ENCODE data around the gene PCSK6.

The PCSK6 gene

DNA sequence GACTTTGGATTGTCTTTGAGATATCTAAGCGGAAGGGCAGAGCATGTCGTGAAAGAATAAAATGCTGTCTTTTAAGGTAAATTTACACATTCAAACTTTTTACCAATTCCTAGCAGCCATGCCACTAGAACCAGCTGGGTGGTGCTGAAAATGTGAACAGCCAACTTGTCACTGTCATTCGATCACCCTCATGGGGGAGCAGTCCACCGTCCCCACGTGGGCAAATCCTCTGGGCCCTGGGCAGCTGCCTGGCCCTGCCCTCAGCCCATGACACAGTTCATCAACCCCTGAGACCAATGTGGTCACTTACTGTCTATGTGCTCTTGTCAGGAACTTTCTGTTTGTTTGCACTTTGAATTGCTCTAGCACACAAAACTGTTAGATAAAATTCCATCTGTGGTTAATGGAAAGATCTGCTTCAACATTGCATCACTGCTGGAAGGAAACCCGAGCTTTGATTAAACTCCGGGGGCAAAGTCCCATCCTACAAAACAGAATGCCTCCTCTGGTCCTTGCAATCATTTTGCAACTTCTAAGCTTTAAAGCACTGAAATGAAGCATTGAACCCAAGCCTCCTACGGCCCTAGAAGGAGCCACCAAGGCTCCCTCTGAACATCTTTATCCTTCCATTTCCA, 50.1 kb downstream of the PCSK6 start:
- TF ChIP-seq, protein P1, sequence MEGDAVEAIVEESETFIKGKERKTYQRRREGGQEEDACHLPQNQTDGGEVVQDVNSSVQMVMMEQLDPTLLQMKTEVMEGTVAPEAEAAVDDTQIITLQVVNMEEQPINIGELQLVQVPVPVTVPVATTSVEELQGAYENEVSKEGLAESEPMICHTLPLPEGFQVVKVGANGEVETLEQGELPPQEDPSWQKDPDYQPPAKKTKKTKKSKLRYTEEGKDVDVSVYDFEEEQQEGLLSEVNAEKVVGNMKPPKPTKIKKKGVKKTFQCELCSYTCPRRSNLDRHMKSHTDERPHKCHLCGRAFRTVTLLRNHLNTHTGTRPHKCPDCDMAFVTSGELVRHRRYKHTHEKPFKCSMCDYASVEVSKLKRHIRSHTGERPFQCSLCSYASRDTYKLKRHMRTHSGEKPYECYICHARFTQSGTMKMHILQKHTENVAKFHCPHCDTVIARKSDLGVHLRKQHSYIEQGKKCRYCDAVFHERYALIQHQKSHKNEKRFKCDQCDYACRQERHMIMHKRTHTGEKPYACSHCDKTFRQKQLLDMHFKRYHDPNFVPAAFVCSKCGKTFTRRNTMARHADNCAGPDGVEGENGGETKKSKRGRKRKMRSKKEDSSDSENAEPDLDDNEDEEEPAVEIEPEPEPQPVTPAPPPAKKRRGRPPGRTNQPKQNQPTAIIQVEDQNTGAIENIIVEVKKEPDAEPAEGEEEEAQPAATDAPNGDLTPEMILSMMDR (conservative IDR thresholded peaks at IDR 0.05; ENCODE audit: low read length), result no peak
- TF ChIP-seq EZH2phosphoT487 (IDR thresholded peaks at IDR 0.05; ENCODE audit: borderline replicate concordance), result no peak
- Histone ChIP-seq H3K9ac (ENCODE audit: low read depth, low read length, poor library complexity, severe bottlenecking) (no peak overlapping the region), H3K4me2 (ENCODE audit: low read depth, low read length, poor library complexity, severe bottlenecking) (no peak overlapping the region), H3K27me3 (ENCODE audit: insufficient read depth, low read length, poor library complexity, severe bottlenecking) (no peaks in the 10 kb centered on the region), H3F3A (ENCODE audit: low read depth) (no peaks in the 10 kb centered on the region), H3K9me3 (ENCODE audit: insufficient read depth, low read depth, low read length) (peaks cover 3% of the 10 kb centered on the region; the same call in 1 of the 2 replicates), H4K20me1 (ENCODE audit: insufficient read depth, low read length, poor library complexity, severe bottlenecking) (no peaks in the 10 kb centered on the region), H3K79me2 (ENCODE audit: insufficient read depth, low read length) (no peaks in the 10 kb centered on the region), H3K9me2 (replicated peaks; ENCODE audit: low read depth, low read length) (no peaks in the 10 kb centered on the region), H3K36me3 (ENCODE audit: insufficient read depth, low read length) (no peaks in the 10 kb centered on the region), H3K4me3 (ENCODE audit: low read length, poor library complexity, severe bottlenecking) (no peak overlapping the region), H2AFZ (ENCODE audit: low read length) (no peak overlapping the region), H3K4me1 (ENCODE audit: insufficient read depth, low read length, poor library complexity, severe bottlenecking) (no peaks in the 10 kb centered on the region)

DNA sequence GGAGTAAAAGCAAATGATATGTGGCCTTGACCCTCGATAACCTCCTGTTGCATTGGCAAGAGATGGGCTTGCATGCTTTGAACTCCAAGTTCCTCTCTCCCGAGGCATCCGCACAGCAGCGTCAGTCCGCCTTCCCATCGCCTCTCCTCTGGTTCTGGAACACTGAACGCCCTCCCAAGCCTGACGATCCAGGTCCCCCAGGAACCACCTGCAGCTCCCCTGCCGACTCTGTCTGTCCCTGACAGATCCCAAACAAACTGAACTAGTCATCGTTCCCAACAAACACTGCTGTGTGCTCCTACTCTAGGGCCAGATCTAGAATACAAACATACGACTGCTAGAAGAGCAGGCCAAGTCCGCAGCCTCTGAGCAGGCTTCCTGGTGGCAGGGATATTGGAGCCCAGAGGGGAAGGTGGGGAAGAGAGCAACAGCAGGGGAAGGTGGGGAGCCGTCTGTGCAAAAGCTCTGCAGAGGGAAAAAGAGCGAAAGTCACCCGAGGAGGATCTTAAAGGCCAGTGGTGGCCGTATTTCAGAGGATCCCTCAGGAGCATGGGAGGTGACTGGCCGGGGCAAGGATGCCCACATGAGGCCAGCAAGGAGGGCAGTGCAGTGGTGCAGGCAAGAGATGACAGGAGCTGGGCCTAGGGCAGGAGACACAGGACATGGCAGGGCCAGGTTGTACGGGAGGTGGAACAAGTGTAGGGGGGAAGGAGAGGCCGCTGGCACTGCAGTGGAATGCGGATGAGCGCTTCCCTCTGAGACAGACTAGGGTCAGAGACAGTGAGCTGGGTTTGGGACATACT, 50.8 kb downstream of the PCSK6 start:
- no peak overlapping the region for H3K4me2 ChIP-seq (ENCODE audit: low read depth, low read length, poor library complexity, severe bottlenecking)
- H3K36me3 ChIP-seq (ENCODE audit: insufficient read depth, low read length), result no peaks in the 10 kb centered on the region
- H2AFZ ChIP-seq (ENCODE audit: low read length), result no peak overlapping the region
- H3K9me2 ChIP-seq (replicated peaks; ENCODE audit: low read depth, low read length), result no peaks in the 10 kb centered on the region
- H4K20me1 ChIP-seq (ENCODE audit: insufficient read depth, low read length, poor library complexity, severe bottlenecking), result no peaks in the 10 kb centered on the region
- H3K9me3 ChIP-seq (ENCODE audit: insufficient read depth, low read depth, low read length), result peaks cover 2% of the 10 kb centered on the region; the same call in 1 of the 2 replicates
- H3K4me1 ChIP-seq (ENCODE audit: insufficient read depth, low read length, poor library complexity, severe bottlenecking), result no peaks in the 10 kb centered on the region
- H3K4me3 ChIP-seq (ENCODE audit: low read length, poor library complexity, severe bottlenecking), result no peak overlapping the region
- no peaks in the 10 kb centered on the region for H3K79me2 ChIP-seq (ENCODE audit: insufficient read depth, low read length)
- TF ChIP-seq, protein P1 (conservative IDR thresholded peaks at IDR 0.05; ENCODE audit: low read length), result no peak
- TF ChIP-seq EZH2phosphoT487 (IDR thresholded peaks at IDR 0.05; ENCODE audit: borderline replicate concordance), result no peak
- H3K9ac ChIP-seq (ENCODE audit: low read depth, low read length, poor library complexity, severe bottlenecking), result no peak overlapping the region
- no peaks in the 10 kb centered on the region for H3K27me3 ChIP-seq (ENCODE audit: insufficient read depth, low read length, poor library complexity, severe bottlenecking)
- H3F3A ChIP-seq (ENCODE audit: low read depth), result no peaks in the 10 kb centered on the region

- H3K4me2 ChIP-seq (ENCODE audit: low read depth, low read length, poor library complexity, severe bottlenecking), result no peak overlapping the region
- TF ChIP-seq, protein P1 (conservative IDR thresholded peaks at IDR 0.05; ENCODE audit: low read length), result no peak
- no peak for TF ChIP-seq EZH2phosphoT487 (IDR thresholded peaks at IDR 0.05; ENCODE audit: borderline replicate concordance)
- H4K20me1 ChIP-seq (ENCODE audit: insufficient read depth, low read length, poor library complexity, severe bottlenecking), result no peaks in the 10 kb centered on the region
- no peaks in the 10 kb centered on the region for H3F3A ChIP-seq (ENCODE audit: low read depth)
- H2AFZ ChIP-seq (ENCODE audit: low read length), result no peak overlapping the region
- no peaks in the 10 kb centered on the region for H3K36me3 ChIP-seq (ENCODE audit: insufficient read depth, low read length)
- no peak overlapping the region for H3K9ac ChIP-seq (ENCODE audit: low read depth, low read length, poor library complexity, severe bottlenecking)
- H3K9me2 ChIP-seq (replicated peaks; ENCODE audit: low read depth, low read length), result no peaks in the 10 kb centered on the region
- no peaks in the 10 kb centered on the region for H3K27me3 ChIP-seq (ENCODE audit: insufficient read depth, low read length, poor library complexity, severe bottlenecking)
- H3K79me2 ChIP-seq (ENCODE audit: insufficient read depth, low read length), result no peaks in the 10 kb centered on the region
- H3K4me3 ChIP-seq (ENCODE audit: low read length, poor library complexity, severe bottlenecking), result no peak overlapping the region
- no peaks in the 10 kb centered on the region for H3K4me1 ChIP-seq (ENCODE audit: insufficient read depth, low read length, poor library complexity, severe bottlenecking)
- H3K9me3 ChIP-seq (ENCODE audit: insufficient read depth, low read depth, low read length), result peaks cover 2% of the 10 kb centered on the region; the same call in 1 of the 2 replicates
These were observed 51.7 kb downstream of the PCSK6 start for GRCh38 chr15:101437618-101438481.
